Esophagus muscularis mucosa (tissue), 4 donors: ENCODE results near the gene SRRM2. TPM values are rescaled to one million over a fixed set of nuclear protein-coding genes. Genes with fewer than 3 reads are reported as not detected.

Experiments
- DNase-seq: peaks from one replicate; pipeline ENCODE4 v3.0.0-alpha.2; 2017; ENCODE audit errors: extremely low spot score
- H3K27ac ChIP-seq, 4 donors: fragments of 200-600 bp; sonication (generic); replicated peaks in 1 of 4; 1 replicate in 3 of 4; 2 replicates in 1 of 4; pipeline ENCODE4 v1.5.1; 2016 to 2019; ENCODE audit warnings: mild to moderate bottlenecking in 1 of 4
- H3K27me3 ChIP-seq, 4 donors: fragments of 200-600 bp; sonication (generic); one replicate each; pipeline versions ENCODE4 v1.5.1 to v1.6.0; 2016 to 2019
- H3K36me3 ChIP-seq, 4 donors: fragments of 200-600 bp; sonication (generic); one replicate each; pipeline ENCODE4 v1.5.1; 2016 to 2019
- H3K4me1 ChIP-seq, 4 donors: fragments of 200-600 bp; sonication (generic); one replicate each; pipeline ENCODE4 v1.5.1; 2016 to 2019
- H3K4me3 ChIP-seq, 4 donors: fragments of 200-600 bp; sonication (generic); 1 replicate in 2 of 4; 2 replicates in 2 of 4; pipeline ENCODE4 v1.5.1; 2016 to 2019; ENCODE audit warnings: mild to moderate bottlenecking in 4 of 4, moderate library complexity in 1 of 4
- H3K9me3 ChIP-seq, 4 donors: fragments of 200-600 bp; sonication (generic); 1 replicate in 3 of 4; 2 replicates in 1 of 4; pipeline ENCODE4 v1.5.1; 2016 to 2019
- CTCF ChIP-seq, 3 experiments: fragments of 200-600 bp in 2 of 3; fragments of 450-650 bp in 1 of 3; sonication (generic) in 2 of 3; IDR thresholded peaks; one replicate each; pipeline ENCODE4 v1.5.1; 2017 to 2019; ENCODE audit warnings: antibody characterized with exemption in 3 of 3, mild to moderate bottlenecking in 2 of 3, moderate library complexity in 1 of 3
- EP300 ChIP-seq: sonication (generic); formaldehyde crosslinking; IDR thresholded peaks from one replicate; pipeline ENCODE4 v1.6.1; 2017; ENCODE audit warnings: antibody characterized with exemption
- POLR2A ChIP-seq: fragments of 450-650 bp; IDR thresholded peaks from one replicate; pipeline ENCODE4 v1.6.1; 2017; ENCODE audit warnings: antibody characterized with exemption, moderate library complexity, mild to moderate bottlenecking, low read depth
- POLR2AphosphoS5 ChIP-seq, 2 donors: sonication (generic); formaldehyde crosslinking; IDR thresholded peaks; one replicate each; pipeline ENCODE4 v1.6.1; 2017; ENCODE audit warnings: antibody characterized with exemption in 2 of 2
- WGBS: methylation state at CpG from one replicate; pipeline ENCODE4 v1.1.5; 2018; 5-methylcytosine and 5-hydroxymethylcytosine counted together
- intact Hi-C: fragments of 100-400 bp; cut with DNase I; formaldehyde crosslinking; loops from one replicate; pipeline ENCODE4 v1.15.1; 2023
- total RNA-seq, 4 donors: library from RNA; depleted of rRNA; stranded (reverse); fragments of >200 nt; gene quantifications; one replicate each; pipeline versions ENCODE4 v1.1.0 to v1.2.1, GENCODE V29; 2016

SRRM2 gene
- total RNA-seq, 4 donors from 2014 or later = 126 to 325 (median 234) TPM

- Histone ChIP-seq H3K27ac (no peak overlapping the region), H3K27me3 (peaks cover 0 to 21% (median 2%) of the 10 kb centered on the region in 4 donors), H3K9me3 (no peaks in the 10 kb centered on the region), H3K4me1 (peaks cover 14 to 35% (median 31%) of the 10 kb centered on the region in 4 donors), H3K4me3 (no peak overlapping the region), H3K36me3 (no peaks in the 10 kb centered on the region)
- TF ChIP-seq POLR2A (no peak), EP300 (no peak), POLR2AphosphoS5 (IDR thresholded peaks at IDR 0.05) (no peak), CTCF (IDR thresholded peaks at IDR 0.05) (no peak)
- intact Hi-C loops = loop anchor here (10.0 kb wide), 1 partner anchor 148 kb away; no protein-coding TSS in a partner anchor
- WGBS = 96% methylated on average over 5 of the region's 10 CpGs
- no peak for DNase-seq
Observed at GRCh38 chr16:2716948-2717347, 35.5 kb upstream of the SRRM2 start.

- H3K9me3 ChIP-seq = no peaks in the 10 kb centered on the region
- H3K27me3 ChIP-seq = peaks cover 0 to 21% (median 2%) of the 10 kb centered on the region in 4 donors
- no peak overlapping the region for H3K4me3 ChIP-seq
- no peak for TF ChIP-seq POLR2AphosphoS5 (IDR thresholded peaks at IDR 0.05)
- TF ChIP-seq EP300 = no peak
- TF ChIP-seq POLR2A = no peak
- no peak for TF ChIP-seq CTCF (IDR thresholded peaks at IDR 0.05)
- DNase-seq = no peak
- no peak overlapping the region for H3K27ac ChIP-seq
- peaks cover 14 to 37% (median 31%) of the 10 kb centered on the region in 4 donors for H3K4me1 ChIP-seq
- H3K36me3 ChIP-seq = no peaks in the 10 kb centered on the region
- 85% methylated on average over 18 of the region's 21 CpGs for WGBS
- intact Hi-C loops = loop anchor here (10.0 kb wide), 1 partner anchor 147 kb away; no protein-coding TSS in a partner anchor
Observed at GRCh38 chr16:2717383-2718263, 34.8 kb upstream of the SRRM2 start.

- no peak for DNase-seq
- WGBS = no CpG with 5 or more reads among the region's 16 CpGs
Observed at GRCh38 chr16:2719328-2720063, 32.9 kb upstream of the SRRM2 start.

GRCh38 chr16:2720064-2720457, 32.4 kb upstream of the SRRM2 start, which contains the start of gene PRSS27:
PRSS27 (minus strand) TSS chr16:2720224; CDS start chr16:2720160, 64 bp downstream.
- TF ChIP-seq EP300 = no peak
- no peak for TF ChIP-seq POLR2A
- no peak for TF ChIP-seq POLR2AphosphoS5 (IDR thresholded peaks at IDR 0.05)
- TF ChIP-seq CTCF (IDR thresholded peaks at IDR 0.05) = no peak
- peak within 1 kb of the TSS; percentile 73 to 83 (median 78) for H3K27ac ChIP-seq
- peaks cover 0 to 30% (median 2%) of the 10 kb centered on the region in 4 donors for H3K27me3 ChIP-seq
- H3K4me3 ChIP-seq = peak within 1 kb of the TSS; percentile 72 to 86 (median 80)
- peaks cover 14 to 37% (median 31%) of the 10 kb centered on the region in 4 donors for H3K4me1 ChIP-seq
- intact Hi-C loops = loop anchor here (2.0 kb wide), 1 partner anchor 33 kb away; the partner anchor contains the start of gene SRRM2
- H3K9me3 ChIP-seq = no peaks in the 10 kb centered on the region
- WGBS = 85% methylated on average over 20 of the region's 26 CpGs
- no peaks in the 10 kb centered on the region for H3K36me3 ChIP-seq
- DNase-seq = no peak

More at GRCh38 chr16:2719328-2720063, 32.9 kb upstream of the SRRM2 start:
- Histone ChIP-seq H3K27ac (no peak overlapping the region), H3K4me1 (peaks cover 14 to 37% (median 31%) of the 10 kb centered on the region in 4 donors), H3K27me3 (peaks cover 0 to 26% (median 2%) of the 10 kb centered on the region in 4 donors), H3K4me3 (no peak overlapping the region), H3K9me3 (no peaks in the 10 kb centered on the region), H3K36me3 (no peaks in the 10 kb centered on the region)
- intact Hi-C loops = loop anchor here (2.0 to 10.0 kb wide), 2 partner anchors 33 to 145 kb away; partner anchors contain the start of gene SRRM2
- TF ChIP-seq POLR2A = no peak
- no peak for TF ChIP-seq CTCF (IDR thresholded peaks at IDR 0.05)
- TF ChIP-seq EP300 = no peak
- no peak for TF ChIP-seq POLR2AphosphoS5 (IDR thresholded peaks at IDR 0.05)
